Nephron progenitor cell (in vitro differentiated cells): ENCODE results near the gene C16orf89.

ENCODE experiments used
- DNase-seq: peaks from one replicate; pipeline ENCODE4 v3.0.0; 2021
- H3K27ac Mint-ChIP-seq: 2 replicates; pipeline ENCODE4 v1.8.0; 2021; ENCODE audit warnings: mild to moderate bottlenecking, moderate library complexity, mixed read lengths
- H3K27me3 Mint-ChIP-seq: 2 replicates; pipeline ENCODE4 v1.8.0; 2021; ENCODE audit warnings: mild to moderate bottlenecking, low read depth, mixed read lengths; ENCODE audit not compliant: poor library complexity
- H3K36me3 Mint-ChIP-seq: 2 replicates; pipeline ENCODE4 v1.8.0; 2021; ENCODE audit warnings: low read depth, mixed read lengths
- H3K4me1 Mint-ChIP-seq: 2 replicates; pipeline ENCODE4 v1.8.0; 2021; ENCODE audit warnings: mixed read lengths
- H3K4me3 Mint-ChIP-seq: 2 replicates; pipeline ENCODE4 v1.8.0; 2021; ENCODE audit warnings: mild to moderate bottlenecking, moderate library complexity, mixed read lengths
- H3K9me3 Mint-ChIP-seq: 2 replicates; pipeline ENCODE4 v1.8.0; 2021; ENCODE audit warnings: mild to moderate bottlenecking, moderate library complexity, mixed read lengths
- CTCF ChIP-seq: fragments of 200-600 bp; sonication (generic); IDR thresholded peaks from 2 replicates; pipeline ENCODE4 v1.5.0; 2021; ENCODE audit warnings: antibody characterized with exemption

C16orf89 gene

GRCh38 chr16:5000573-5001001, 65.2 kb downstream of the C16orf89 start:
- no peak overlapping the region for H3K27ac Mint-ChIP-seq
- no peaks in the 10 kb centered on the region for H3K36me3 Mint-ChIP-seq
- TF ChIP-seq CTCF: no peak
- peaks cover 23% of the 10 kb centered on the region for H3K27me3 Mint-ChIP-seq
- H3K4me3 Mint-ChIP-seq: no peak overlapping the region
- no peaks in the 10 kb centered on the region for H3K9me3 Mint-ChIP-seq
- DNase-seq: no peak
- peaks cover 5% of the 10 kb centered on the region for H3K4me1 Mint-ChIP-seq

GRCh38 chr16:4994719-4995434, 70.9 kb downstream of the C16orf89 start:
- no peaks in the 10 kb centered on the region for H3K36me3 Mint-ChIP-seq
- H3K27me3 Mint-ChIP-seq: peaks cover 11% of the 10 kb centered on the region
- no peaks in the 10 kb centered on the region for H3K9me3 Mint-ChIP-seq
- no peak for DNase-seq
- no peaks in the 10 kb centered on the region for H3K4me1 Mint-ChIP-seq
- no peak overlapping the region for H3K4me3 Mint-ChIP-seq
- no peak for TF ChIP-seq CTCF
- H3K27ac Mint-ChIP-seq: no peak overlapping the region
